Mucosa of rectum (tissue), 2 donors: ENCODE results near the gene TOMM20.
"Not testable (repeated sequence)": the region's sequence is repeated elsewhere in the genome, so short reads cannot be mapped to it uniquely, and the experiment has no call there.

Experiments
- H3K27ac ChIP-seq, 2 donors: one replicate each; pipeline ENCODE4 v1.7.0; 2013; ENCODE audit warnings: inconsistent platforms in 2 of 2, low read depth in 2 of 2, low read length in 2 of 2
- H3K27me3 ChIP-seq, 2 donors: one replicate each; pipeline ENCODE4 v1.7.0; 2013; ENCODE audit warnings: low read length in 2 of 2; ENCODE audit not compliant: control insufficient read depth in 2 of 2, insufficient read depth in 2 of 2
- H3K36me3 ChIP-seq, 2 donors: one replicate each; pipeline ENCODE4 v1.7.0; 2013; ENCODE audit warnings: low read length in 2 of 2; ENCODE audit not compliant: control insufficient read depth in 2 of 2, insufficient read depth in 2 of 2
- H3K4me1 ChIP-seq, 2 donors: one replicate each; pipeline ENCODE4 v1.7.0; 2013; ENCODE audit warnings: low read length in 2 of 2, mild to moderate bottlenecking in 1 of 2; ENCODE audit not compliant: control insufficient read depth in 2 of 2, insufficient read depth in 2 of 2
- H3K4me3 ChIP-seq, 2 donors: one replicate each; pipeline ENCODE4 v1.7.0; 2013; ENCODE audit warnings: low read length in 2 of 2
- H3K9ac ChIP-seq, 2 donors: one replicate each; pipeline ENCODE4 v1.7.0; 2013; ENCODE audit warnings: low read length in 2 of 2, low read depth in 1 of 2, mild to moderate bottlenecking in 1 of 2
- H3K9me3 ChIP-seq, 2 donors: one replicate each; pipeline ENCODE4 v1.7.0; 2013; ENCODE audit warnings: low read length in 2 of 2; ENCODE audit not compliant: control insufficient read depth in 2 of 2
- donor health status: healthy.
- donor health status: Normal muscosa, but diverticular disease.

The TOMM20 gene

GRCh38 chr1:235075777-235076308 lies 52.8 kb downstream of the TOMM20 start:
- Histone ChIP-seq H3K27me3 (no peaks in the 10 kb centered on the region), H3K4me1 (peaks cover 46 to 67% of the 10 kb centered on the region in 2 donors), H3K36me3 (no peaks in the 10 kb centered on the region), H3K9ac (peak overlapping the region in 1 of 2 donors; percentile 75), H3K9me3 (no peaks in the 10 kb centered on the region), H3K4me3 (no peak overlapping the region), H3K27ac (peak overlapping the region; percentile 94 to 95)

GRCh38 chr1:235075048-235075776 lies 53.4 kb downstream of the TOMM20 start:
- Histone ChIP-seq H3K36me3 (no peaks in the 10 kb centered on the region), H3K9ac (peak overlapping the region; percentile 75 to 88), H3K27ac (peak overlapping the region; percentile 94 to 95), H3K27me3 (no peaks in the 10 kb centered on the region), H3K4me3 (peak overlapping the region; percentile 32 to 57), H3K9me3 (no peaks in the 10 kb centered on the region), H3K4me1 (peaks cover 48 to 67% of the 10 kb centered on the region in 2 donors)

DNA sequence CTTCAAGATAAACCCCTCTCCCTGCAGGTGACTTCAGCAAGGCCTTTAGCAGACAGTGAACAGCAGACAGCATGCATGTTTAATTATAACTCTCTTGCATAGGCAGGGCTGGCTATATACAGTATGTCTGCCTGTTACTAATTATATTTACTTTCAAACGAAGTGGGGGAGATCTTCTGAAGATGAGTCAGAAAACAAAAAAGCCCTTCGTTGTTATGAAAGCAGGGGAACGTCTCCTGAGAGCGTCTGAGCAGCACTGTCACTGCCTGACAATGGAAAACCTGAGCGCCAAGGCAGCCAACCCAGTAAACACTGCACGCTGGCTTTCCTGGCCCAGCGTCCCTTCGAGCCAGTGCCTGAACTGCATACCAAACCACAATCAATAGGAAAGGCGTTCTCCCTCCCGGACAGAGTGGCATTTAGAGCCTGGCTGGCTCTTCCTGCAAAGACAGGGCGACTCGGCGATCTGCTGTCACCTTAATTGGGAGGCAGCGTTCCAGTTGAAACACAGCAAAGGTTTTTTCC lies 54.1 kb downstream of the TOMM20 start:
- H3K27ac ChIP-seq: peak overlapping the region; percentile 94 to 95
- H3K36me3 ChIP-seq: no peaks in the 10 kb centered on the region
- peaks cover 47 to 67% of the 10 kb centered on the region in 2 donors for H3K4me1 ChIP-seq
- H3K9ac ChIP-seq: peak overlapping the region; percentile 75 to 88
- H3K4me3 ChIP-seq: peak overlapping the region; percentile 32 to 57
- no peaks in the 10 kb centered on the region for H3K27me3 ChIP-seq
- H3K9me3 ChIP-seq: no peaks in the 10 kb centered on the region

DNA sequence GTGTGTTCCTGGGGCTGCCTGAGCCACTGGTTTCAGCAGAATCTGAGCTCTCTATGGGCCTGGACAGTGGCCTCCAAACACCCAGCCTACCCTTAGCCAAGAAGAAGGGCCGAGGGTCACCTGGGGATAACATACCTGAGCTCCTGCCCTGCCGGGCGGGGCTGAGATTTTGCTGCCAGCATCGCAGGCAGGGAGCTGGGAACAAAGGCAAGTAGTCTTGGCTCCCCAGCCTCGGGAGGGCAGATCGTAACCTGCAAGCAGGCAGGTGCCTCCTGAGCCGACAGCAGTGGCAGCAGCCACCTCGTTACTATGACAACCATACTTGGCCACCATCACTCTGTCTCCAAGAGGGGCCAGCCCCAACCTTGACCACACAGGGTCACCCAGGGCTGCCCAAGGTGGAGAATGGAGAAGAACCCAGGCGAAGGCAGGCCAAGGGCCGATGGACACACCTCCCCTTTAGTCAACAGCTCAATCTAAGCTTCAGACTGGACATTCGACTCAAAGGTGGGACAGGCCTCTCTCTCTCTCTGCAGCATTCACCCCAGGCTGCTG lies 54.6 kb downstream of the TOMM20 start:
- Histone ChIP-seq H3K27me3 (no peaks in the 10 kb centered on the region), H3K27ac (peak overlapping the region; percentile 94 to 95), H3K9ac (peak overlapping the region; percentile 75 to 88), H3K36me3 (no peaks in the 10 kb centered on the region), H3K9me3 (no peaks in the 10 kb centered on the region), H3K4me3 (peak overlapping the region in 1 of 2 donors; percentile 31), H3K4me1 (peaks cover 42 to 65% of the 10 kb centered on the region in 2 donors)

GRCh38 chr1:235073331-235073967 lies 55.2 kb downstream of the TOMM20 start:
- Histone ChIP-seq H3K9ac (peak overlapping the region; percentile 75 to 88), H3K27me3 (no peaks in the 10 kb centered on the region), H3K9me3 (no peaks in the 10 kb centered on the region), H3K4me1 (peaks cover 41 to 65% of the 10 kb centered on the region in 2 donors), H3K36me3 (no peaks in the 10 kb centered on the region), H3K4me3 (peak overlapping the region in 1 of 2 donors; percentile 31), H3K27ac (peak overlapping the region; percentile 94 to 95)

GRCh38 chr1:235072577-235072976 lies 56.1 kb downstream of the TOMM20 start:
- H3K9me3 ChIP-seq, H3K27me3 ChIP-seq, H3K4me3 ChIP-seq, H3K9ac ChIP-seq, H3K36me3 ChIP-seq: not testable (repeated sequence)
- Histone ChIP-seq H3K27ac (peak overlapping the region; percentile 23 to 45), H3K4me1 (peaks cover 49 to 65% of the 10 kb centered on the region in 2 donors)

DNA sequence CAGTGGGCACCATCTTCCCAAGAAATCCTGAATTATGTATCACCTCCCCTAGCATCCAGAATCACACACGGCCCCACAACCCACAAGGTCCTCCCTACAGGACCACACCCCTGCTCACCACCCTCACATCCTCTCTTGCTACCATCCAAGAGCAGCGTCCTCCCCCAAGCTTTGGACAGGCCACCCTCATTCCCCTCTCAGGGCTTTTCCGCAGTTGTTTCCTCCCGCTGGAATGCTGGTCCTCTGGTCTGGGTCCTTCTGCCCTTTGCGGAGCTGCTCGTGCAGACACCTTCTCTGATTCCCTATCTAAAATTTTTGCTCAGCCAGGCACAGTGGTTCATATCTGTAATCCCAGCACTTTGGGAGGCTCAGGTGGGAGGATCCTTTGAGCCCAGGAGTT lies 56.5 kb downstream of the TOMM20 start:
- Histone ChIP-seq H3K9ac (no peak overlapping the region), H3K27me3 (no peaks in the 10 kb centered on the region), H3K9me3 (no peaks in the 10 kb centered on the region), H3K4me1 (peaks cover 52 to 65% of the 10 kb centered on the region in 2 donors), H3K4me3 (no peak overlapping the region), H3K27ac (peak overlapping the region in 1 of 2 donors; percentile 23), H3K36me3 (no peaks in the 10 kb centered on the region)

DNA sequence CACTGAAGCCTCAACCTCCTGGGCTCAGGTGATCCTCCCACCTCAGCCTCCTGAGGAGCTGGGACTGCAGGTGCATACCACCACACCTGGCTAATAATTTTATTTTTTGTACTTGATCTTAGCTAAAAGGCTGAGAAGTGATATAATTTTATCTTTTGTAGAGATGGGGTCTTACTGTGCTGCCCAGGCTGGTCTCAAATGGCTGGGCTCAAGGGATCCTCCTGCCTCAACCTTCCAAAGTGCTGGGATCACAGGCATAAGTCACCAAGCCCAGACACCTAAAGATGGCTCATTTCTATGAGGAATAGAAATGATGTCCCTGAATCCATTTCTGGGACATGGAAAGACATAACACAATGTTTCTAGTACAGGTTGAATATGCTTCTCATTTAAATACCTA lies 57.8 kb downstream of the TOMM20 start:
- Histone ChIP-seq H3K36me3 (no peaks in the 10 kb centered on the region), H3K27ac (no peak overlapping the region), H3K27me3 (no peaks in the 10 kb centered on the region), H3K4me3 (no peak overlapping the region), H3K9me3 (no peaks in the 10 kb centered on the region), H3K4me1 (peaks cover 52 to 64% of the 10 kb centered on the region in 2 donors), H3K9ac (no peak overlapping the region)

GRCh38 chr1:235069577-235070563 lies 58.8 kb downstream of the TOMM20 start:
- Histone ChIP-seq H3K4me3 (no peak overlapping the region), H3K27ac (peak overlapping the region; percentile 4 to 36), H3K36me3 (no peaks in the 10 kb centered on the region), H3K27me3 (no peaks in the 10 kb centered on the region), H3K4me1 (peaks cover 43 to 54% of the 10 kb centered on the region in 2 donors), H3K9ac (peak overlapping the region in 1 of 2 donors; percentile 52), H3K9me3 (no peaks in the 10 kb centered on the region)
